LNCaP clone FGC (cell line): ENCODE results near the gene KRTAP5-6.

ENCODE experiments used
- DNase-seq: peaks from one replicate; pipeline ENCODE4 v3.0.0-alpha.2; 2011; ENCODE audit warnings: low read depth
- H3K4me3 ChIP-seq: 2 replicates; pipeline ENCODE4 v1.5.1; 2011; ENCODE audit warnings: mild to moderate bottlenecking, low read depth, low read length, control low read depth
- CTCF ChIP-seq: IDR thresholded peaks from 2 replicates; pipeline ENCODE4 v1.5.1; 2012; ENCODE audit warnings: mild to moderate bottlenecking; ENCODE audit not compliant: control insufficient read depth, insufficient read depth; ENCODE audit errors: extremely low read depth

KRTAP5-6 gene

GRCh38 chr11:1735271-1735670 is 38.3 kb downstream of the KRTAP5-6 start:
- no peak for TF ChIP-seq CTCF
- no peak for DNase-seq

GRCh38 chr11:1736447-1736992 is 39.5 kb downstream of the KRTAP5-6 start:
- DNase-seq = no peak
- TF ChIP-seq CTCF = no peak

More at GRCh38 chr11:1735271-1735670, 38.3 kb downstream of the KRTAP5-6 start:
- H3K4me3 ChIP-seq = no peak overlapping the region

GRCh38 chr11:1737080-1737757 is 40.2 kb downstream of the KRTAP5-6 start:
- DNase-seq = no peak

More at GRCh38 chr11:1736447-1736992, 39.5 kb downstream of the KRTAP5-6 start:
- H3K4me3 ChIP-seq = no peak overlapping the region

GRCh38 chr11:1738380-1738779 is 41.4 kb downstream of the KRTAP5-6 start:
- no peak for TF ChIP-seq CTCF
- no peak overlapping the region for H3K4me3 ChIP-seq
- no peak for DNase-seq

More at GRCh38 chr11:1737080-1737757, 40.2 kb downstream of the KRTAP5-6 start:
- no peak for TF ChIP-seq CTCF
- H3K4me3 ChIP-seq = no peak overlapping the region

GRCh38 chr11:1739576-1739975 is 42.6 kb downstream of the KRTAP5-6 start:
- TF ChIP-seq CTCF = no peak

GRCh38 chr11:1740786-1741530 is 44.0 kb downstream of the KRTAP5-6 start:
- no peak overlapping the region for H3K4me3 ChIP-seq
- TF ChIP-seq CTCF = no peak
- no peak for DNase-seq

More at GRCh38 chr11:1739576-1739975, 42.6 kb downstream of the KRTAP5-6 start:
- DNase-seq = no peak
- no peak overlapping the region for H3K4me3 ChIP-seq

GRCh38 chr11:1741741-1742140 is 44.7 kb downstream of the KRTAP5-6 start:
- no peak overlapping the region for H3K4me3 ChIP-seq
- TF ChIP-seq CTCF = no peak
- DNase-seq = no peak
